ENCODE measurements around the gene NUCB2. TPM values are rescaled to one million over a fixed set of nuclear protein-coding genes. Genes with fewer than 3 reads are reported as not detected.

Gene NUCB2
- total RNA-seq, 1 donor from 2014 or later: 58.0 TPM

GRCh38 chr11:17273211-17273610 is 3.3 kb upstream of the NUCB2 start:
- Mint-ChIP-seq H3K36me3 (peaks cover 4% of the 10 kb centered on the region), H3K4me3 (no peak overlapping the region), H3K4me1 (ENCODE audit: unreplicated experiment) (peaks cover 21% of the 10 kb centered on the region), H3K9me3 (no peaks in the 10 kb centered on the region), H3K27ac (no peak overlapping the region), H3K27me3 (no peaks in the 10 kb centered on the region)
- no peak for DNase-seq (ENCODE audit: extremely low spot score, unreplicated experiment)
- no peak for TF ChIP-seq CTCF (conservative IDR thresholded peaks at IDR 0.05)

GRCh38 chr11:17273668-17274282 is 2.8 kb upstream of the NUCB2 start:
- H3K4me1 Mint-ChIP-seq (ENCODE audit: unreplicated experiment): peaks cover 21% of the 10 kb centered on the region
- no peak overlapping the region for H3K4me3 Mint-ChIP-seq
- no peak for TF ChIP-seq CTCF (conservative IDR thresholded peaks at IDR 0.05)
- H3K9me3 Mint-ChIP-seq: no peaks in the 10 kb centered on the region
- H3K36me3 Mint-ChIP-seq: peaks cover 4% of the 10 kb centered on the region
- no peak overlapping the region for H3K27ac Mint-ChIP-seq
- H3K27me3 Mint-ChIP-seq: no peaks in the 10 kb centered on the region
- no peak for DNase-seq (ENCODE audit: extremely low spot score, unreplicated experiment)

- Mint-ChIP-seq H3K36me3 (peaks cover 4% of the 10 kb centered on the region), H3K4me1 (ENCODE audit: unreplicated experiment) (peaks cover 21% of the 10 kb centered on the region), H3K27me3 (no peaks in the 10 kb centered on the region), H3K27ac (peak overlapping the region; percentile 85), H3K4me3 (peak overlapping the region; percentile 85), H3K9me3 (no peaks in the 10 kb centered on the region)
- TF ChIP-seq CTCF (conservative IDR thresholded peaks at IDR 0.05): no peak
- no peak for DNase-seq (ENCODE audit: extremely low spot score, unreplicated experiment)
These were observed 921 bp upstream of the NUCB2 start for GRCh38 chr11:17275400-17276235.

- Mint-ChIP-seq H3K4me3 (peak overlapping the region; percentile 85), H3K4me1 (ENCODE audit: unreplicated experiment) (peaks cover 21% of the 10 kb centered on the region), H3K36me3 (peaks cover 4% of the 10 kb centered on the region), H3K27ac (peak overlapping the region; percentile 85), H3K9me3 (no peaks in the 10 kb centered on the region), H3K27me3 (no peaks in the 10 kb centered on the region)
- DNase-seq (ENCODE audit: extremely low spot score, unreplicated experiment): no peak
- TF ChIP-seq CTCF (conservative IDR thresholded peaks at IDR 0.05): no peak
These were observed 565 bp downstream of the NUCB2 start for GRCh38 chr11:17277024-17277584.

- H3K9me3 Mint-ChIP-seq: no peaks in the 10 kb centered on the region
- H3K27ac Mint-ChIP-seq: no peak overlapping the region
- H3K4me3 Mint-ChIP-seq: no peak overlapping the region
- H3K36me3 Mint-ChIP-seq: peaks cover 8% of the 10 kb centered on the region
- TF ChIP-seq CTCF (conservative IDR thresholded peaks at IDR 0.05): no peak
- no peak for DNase-seq (ENCODE audit: extremely low spot score, unreplicated experiment)
- no peaks in the 10 kb centered on the region for H3K27me3 Mint-ChIP-seq
- peaks cover 11% of the 10 kb centered on the region for H3K4me1 Mint-ChIP-seq (ENCODE audit: unreplicated experiment)
These were observed 4.1 kb downstream of the NUCB2 start for GRCh38 chr11:17280494-17281127.

Measured in type B pancreatic cell (in vitro differentiated cells).